ENCODE results near the gene C4BPA. TPM values are rescaled to one million over a fixed set of nuclear protein-coding genes. Genes with fewer than 3 reads are reported as not detected.

C4BPA gene
- total and polyA plus RNA-seq, 9 donors: 0.09 to 0.50 (median 0.13) TPM; not detected in 2

DNA sequence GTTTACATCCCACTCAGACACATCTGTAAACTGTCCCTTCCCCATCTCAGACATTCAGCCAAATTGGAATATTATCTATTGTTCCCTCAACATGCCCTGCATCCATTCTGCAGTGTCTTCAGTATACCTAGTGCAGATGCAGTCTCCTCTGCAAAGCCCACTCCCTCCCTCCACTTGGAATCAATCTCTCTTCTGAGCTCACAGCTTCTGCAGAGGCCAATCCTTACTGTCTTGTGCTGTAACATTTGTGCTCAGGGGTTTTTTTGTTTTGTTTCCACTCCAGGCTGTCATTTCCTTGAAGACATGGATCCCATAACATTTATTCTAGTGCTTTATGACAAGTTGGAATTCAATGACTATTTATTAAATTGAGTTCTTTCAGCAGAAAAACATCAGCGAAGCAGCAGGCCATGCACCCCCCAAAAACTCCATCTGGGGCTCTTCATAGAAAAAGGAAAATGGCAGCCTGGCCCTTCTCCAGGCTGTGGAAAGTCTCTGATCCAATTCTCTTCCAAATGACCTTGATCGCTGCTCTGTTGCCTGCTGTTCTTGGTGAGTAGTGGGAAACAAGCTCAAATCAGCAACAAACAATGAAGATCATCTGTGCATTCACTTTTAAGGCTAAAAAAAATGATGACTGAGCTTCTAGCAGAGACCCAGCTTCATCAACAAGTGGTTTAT is 8.7 kb downstream of the C4BPA start:
- no peak overlapping the region for H3K4me3 ChIP-seq (ENCODE audit: low read length)
- no peaks in the 10 kb centered on the region for H3K9me3 ChIP-seq (replicated peaks; ENCODE audit: control insufficient read depth, low read depth, low read length)
- WGBS (ENCODE audit: insufficient coverage): no CpG with 5 or more reads among the region's 2 CpGs
- H3K4me1 ChIP-seq (ENCODE audit: control insufficient read depth, insufficient read depth, low read length): no peaks in the 10 kb centered on the region
- H3K27ac ChIP-seq (ENCODE audit: low read length): no peak overlapping the region
- no peaks in the 10 kb centered on the region for H3K27me3 ChIP-seq (ENCODE audit: control insufficient read depth, insufficient read depth, low read length)
- DNase-seq: peak; percentile 57
- H3K36me3 ChIP-seq (ENCODE audit: control insufficient read depth, insufficient read depth, low read length): no peaks in the 10 kb centered on the region

- no CpG with 5 or more reads among the region's 5 CpGs for WGBS (ENCODE audit: insufficient coverage)
- no peak overlapping the region for H3K4me3 ChIP-seq (ENCODE audit: low read length)
These were observed 11.2 kb downstream of the C4BPA start for GRCh38 chr1:207115269-207115668.

GRCh38 chr1:207124389-207124788 is 20.4 kb downstream of the C4BPA start:
- H3K36me3 ChIP-seq (ENCODE audit: control insufficient read depth, insufficient read depth, low read length): no peaks in the 10 kb centered on the region
- H3K27ac ChIP-seq (ENCODE audit: low read length): no peak overlapping the region
- H3K27me3 ChIP-seq (ENCODE audit: control insufficient read depth, insufficient read depth, low read length): no peaks in the 10 kb centered on the region
- WGBS (ENCODE audit: insufficient coverage): 100% methylated on average over 1 of the region's 3 CpGs
- H3K4me1 ChIP-seq (ENCODE audit: control insufficient read depth, insufficient read depth, low read length): no peaks in the 10 kb centered on the region
- DNase-seq: no peak
- no peak overlapping the region for H3K4me3 ChIP-seq (ENCODE audit: low read length)
- H3K9me3 ChIP-seq (replicated peaks; ENCODE audit: control insufficient read depth, low read depth, low read length): peaks cover 8% of the 10 kb centered on the region

More at GRCh38 chr1:207115269-207115668, 11.2 kb downstream of the C4BPA start:
- Histone ChIP-seq H3K9me3 (replicated peaks; ENCODE audit: control insufficient read depth, low read depth, low read length) (no peaks in the 10 kb centered on the region), H3K27me3 (ENCODE audit: control insufficient read depth, insufficient read depth, low read length) (no peaks in the 10 kb centered on the region), H3K4me1 (ENCODE audit: control insufficient read depth, insufficient read depth, low read length) (no peaks in the 10 kb centered on the region), H3K36me3 (ENCODE audit: control insufficient read depth, insufficient read depth, low read length) (no peaks in the 10 kb centered on the region), H3K27ac (ENCODE audit: low read length) (no peak overlapping the region)
- DNase-seq: no peak

DNA sequence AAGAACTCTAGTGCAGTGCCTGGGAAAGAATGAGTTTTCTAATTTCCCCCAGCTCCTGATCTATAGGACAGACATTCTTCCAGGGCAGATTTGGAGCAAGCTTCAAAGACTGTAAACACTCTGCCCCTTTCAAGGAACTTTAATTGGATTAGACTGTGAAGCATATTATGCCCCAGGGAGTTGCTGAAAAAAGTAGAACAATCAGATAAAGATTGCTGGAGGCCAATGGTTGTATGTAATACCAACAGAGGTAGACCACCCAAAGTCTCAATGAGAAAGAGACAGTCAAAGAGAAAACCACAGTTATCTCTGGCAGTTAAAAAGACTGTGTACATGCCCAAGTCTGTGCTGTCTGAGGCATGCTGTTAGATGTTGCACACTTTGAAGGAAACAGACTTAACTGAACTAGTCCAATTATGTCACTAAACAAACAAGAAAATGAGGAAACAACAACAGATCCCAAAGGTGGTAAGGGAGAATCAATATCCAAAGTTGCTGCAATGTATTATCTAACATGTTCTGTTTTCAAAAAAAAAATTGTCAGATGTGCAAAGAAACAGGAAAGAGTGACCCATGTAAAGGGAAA is 24.4 kb downstream of the C4BPA start:
- Histone ChIP-seq H3K9me3 (replicated peaks; ENCODE audit: control insufficient read depth, low read depth, low read length) (peaks cover 10% of the 10 kb centered on the region), H3K4me1 (ENCODE audit: control insufficient read depth, insufficient read depth, low read length) (no peaks in the 10 kb centered on the region), H3K27me3 (ENCODE audit: control insufficient read depth, insufficient read depth, low read length) (no peaks in the 10 kb centered on the region), H3K27ac (ENCODE audit: low read length) (no peak overlapping the region), H3K4me3 (ENCODE audit: low read length) (no peak overlapping the region), H3K36me3 (ENCODE audit: control insufficient read depth, insufficient read depth, low read length) (no peaks in the 10 kb centered on the region)
- DNase-seq: no peak

DNA sequence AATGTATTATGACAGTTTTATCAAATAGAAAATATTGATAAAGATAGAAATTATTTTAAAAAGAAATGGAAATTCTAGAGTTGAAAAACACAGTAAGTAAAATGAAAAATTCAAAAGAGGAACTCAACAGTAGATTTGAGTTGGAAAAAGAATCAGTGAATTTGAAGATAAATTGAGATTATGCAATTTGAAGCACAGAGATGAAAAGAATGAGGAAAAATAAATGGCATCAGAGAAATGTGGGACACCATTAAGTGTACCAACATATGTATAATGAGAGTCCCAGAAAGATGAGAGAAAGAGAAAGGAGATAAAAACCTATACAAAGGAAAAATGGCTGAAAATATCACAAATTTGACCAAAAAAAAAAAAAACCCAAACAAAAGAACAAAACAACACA is 25.0 kb downstream of the C4BPA start:
- H3K36me3 ChIP-seq (ENCODE audit: control insufficient read depth, insufficient read depth, low read length): no peaks in the 10 kb centered on the region
- H3K27ac ChIP-seq (ENCODE audit: low read length): no peak overlapping the region
- no peaks in the 10 kb centered on the region for H3K27me3 ChIP-seq (ENCODE audit: control insufficient read depth, insufficient read depth, low read length)
- no peak for DNase-seq
- peaks cover 10% of the 10 kb centered on the region for H3K9me3 ChIP-seq (replicated peaks; ENCODE audit: control insufficient read depth, low read depth, low read length)
- H3K4me1 ChIP-seq (ENCODE audit: control insufficient read depth, insufficient read depth, low read length): no peaks in the 10 kb centered on the region
- no peak overlapping the region for H3K4me3 ChIP-seq (ENCODE audit: low read length)

DNA sequence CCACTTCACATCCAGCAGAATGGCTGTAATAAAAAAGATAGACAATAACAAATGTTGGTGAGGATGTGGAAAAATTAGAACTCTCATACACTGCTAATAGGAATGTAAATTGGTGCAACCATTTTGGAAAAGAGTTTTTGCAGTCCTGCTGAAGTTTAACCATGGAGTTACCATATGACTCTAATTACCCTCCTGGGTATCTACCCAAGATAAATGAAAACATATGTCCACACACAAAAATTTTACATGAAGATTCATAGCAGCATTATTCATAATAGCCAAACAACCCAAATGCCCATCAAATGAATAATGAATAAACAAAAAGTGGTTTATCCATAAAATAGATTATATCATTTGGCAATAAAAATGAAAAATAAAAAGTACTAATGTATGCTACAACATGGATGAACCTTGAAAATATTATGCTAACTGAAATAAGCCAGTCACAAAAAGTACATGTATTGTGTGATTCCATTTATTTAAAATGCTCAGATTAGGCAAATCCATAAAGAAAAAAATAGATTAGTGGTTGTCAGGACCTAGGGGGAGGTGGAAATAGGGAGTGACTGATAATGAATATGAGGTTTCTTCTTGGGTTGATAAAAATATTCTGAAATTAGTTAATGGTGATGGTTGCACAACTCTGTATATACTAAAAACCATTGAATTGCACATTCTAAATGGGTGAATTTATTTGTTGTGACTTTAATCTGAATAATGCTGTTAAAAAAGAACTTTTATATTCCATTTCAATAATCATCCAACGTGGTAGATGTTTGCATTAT is 26.4 kb downstream of the C4BPA start:
- Histone ChIP-seq H3K36me3 (ENCODE audit: control insufficient read depth, insufficient read depth, low read length) (no peaks in the 10 kb centered on the region), H3K9me3 (replicated peaks; ENCODE audit: control insufficient read depth, low read depth, low read length) (peaks cover 10% of the 10 kb centered on the region), H3K4me1 (ENCODE audit: control insufficient read depth, insufficient read depth, low read length) (no peaks in the 10 kb centered on the region), H3K27ac (ENCODE audit: low read length) (no peak overlapping the region), H3K4me3 (ENCODE audit: low read length) (no peak overlapping the region), H3K27me3 (ENCODE audit: control insufficient read depth, insufficient read depth, low read length) (no peaks in the 10 kb centered on the region)
- DNase-seq: no peak
- no CpG with 5 or more reads among the region's 1 CpG for WGBS (ENCODE audit: insufficient coverage)

DNA sequence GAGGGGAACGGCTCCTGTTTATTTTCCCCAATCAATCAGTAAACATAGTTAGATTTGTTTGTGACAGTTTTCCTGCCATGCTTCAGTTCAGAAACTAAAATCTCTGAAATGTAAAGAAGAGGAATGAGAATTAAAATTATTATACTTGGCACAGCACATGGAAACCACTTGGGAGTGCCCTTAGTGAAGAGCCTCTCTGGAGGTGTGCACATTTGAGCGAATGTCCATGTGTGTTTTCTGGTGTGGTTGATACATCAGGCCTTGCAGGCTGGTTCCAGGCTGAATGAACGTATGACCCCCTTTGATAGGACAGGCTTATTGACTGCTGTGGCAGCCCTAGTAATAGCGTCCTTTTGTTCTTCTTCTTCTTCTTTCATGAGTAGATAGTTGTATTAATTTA is 27.1 kb downstream of the C4BPA start:
- no peak for DNase-seq
- Histone ChIP-seq H3K4me3 (ENCODE audit: low read length) (no peak overlapping the region), H3K36me3 (ENCODE audit: control insufficient read depth, insufficient read depth, low read length) (no peaks in the 10 kb centered on the region), H3K27me3 (ENCODE audit: control insufficient read depth, insufficient read depth, low read length) (no peaks in the 10 kb centered on the region), H3K4me1 (ENCODE audit: control insufficient read depth, insufficient read depth, low read length) (no peaks in the 10 kb centered on the region), H3K27ac (ENCODE audit: low read length) (no peak overlapping the region), H3K9me3 (replicated peaks; ENCODE audit: control insufficient read depth, low read depth, low read length) (peaks cover 10% of the 10 kb centered on the region)
- no CpG with 5 or more reads among the region's 4 CpGs for WGBS (ENCODE audit: insufficient coverage)

GRCh38 chr1:207134581-207134980 is 30.5 kb downstream of the C4BPA start:
- DNase-seq: peak; percentile 33
- no peak overlapping the region for H3K27ac ChIP-seq (ENCODE audit: low read length)
- 100% methylated on average over 1 of the region's 1 CpG for WGBS (ENCODE audit: insufficient coverage)

DNA sequence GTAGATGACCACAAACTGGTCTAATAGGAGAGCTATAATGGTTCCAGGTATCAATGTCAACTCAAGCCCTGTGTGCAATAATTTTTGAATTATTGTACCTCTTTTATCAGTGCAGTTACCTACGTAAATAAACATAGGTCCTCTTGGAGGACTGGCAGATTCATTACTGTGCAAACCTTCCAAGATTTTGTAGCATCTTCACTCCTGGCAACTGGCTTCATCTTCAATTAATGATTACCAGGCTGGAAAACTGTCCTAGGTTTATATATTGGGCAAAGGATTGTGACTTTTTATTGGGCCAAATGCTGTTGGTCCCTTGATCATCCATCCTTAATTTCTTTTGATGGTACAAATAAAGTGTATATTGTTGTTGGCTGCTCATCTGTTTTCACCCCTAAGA is 35.6 kb downstream of the C4BPA start:
- no peaks in the 10 kb centered on the region for H3K36me3 ChIP-seq (ENCODE audit: control insufficient read depth, insufficient read depth, low read length)
- no peaks in the 10 kb centered on the region for H3K4me1 ChIP-seq (ENCODE audit: control insufficient read depth, insufficient read depth, low read length)
- H3K4me3 ChIP-seq (ENCODE audit: low read length): no peak overlapping the region
- H3K27ac ChIP-seq (ENCODE audit: low read length): no peak overlapping the region
- DNase-seq: no peak
- no peaks in the 10 kb centered on the region for H3K9me3 ChIP-seq (replicated peaks; ENCODE audit: control insufficient read depth, low read depth, low read length)
- no CpG with 5 or more reads among the region's 1 CpG for WGBS (ENCODE audit: insufficient coverage)
- H3K27me3 ChIP-seq (ENCODE audit: control insufficient read depth, insufficient read depth, low read length): no peaks in the 10 kb centered on the region

More at GRCh38 chr1:207134581-207134980, 30.5 kb downstream of the C4BPA start:
- Histone ChIP-seq H3K27me3 (ENCODE audit: control insufficient read depth, insufficient read depth, low read length) (no peaks in the 10 kb centered on the region), H3K4me3 (ENCODE audit: low read length) (no peak overlapping the region), H3K4me1 (ENCODE audit: control insufficient read depth, insufficient read depth, low read length) (no peaks in the 10 kb centered on the region), H3K9me3 (replicated peaks; ENCODE audit: control insufficient read depth, low read depth, low read length) (no peaks in the 10 kb centered on the region), H3K36me3 (ENCODE audit: control insufficient read depth, insufficient read depth, low read length) (no peaks in the 10 kb centered on the region)

DNA sequence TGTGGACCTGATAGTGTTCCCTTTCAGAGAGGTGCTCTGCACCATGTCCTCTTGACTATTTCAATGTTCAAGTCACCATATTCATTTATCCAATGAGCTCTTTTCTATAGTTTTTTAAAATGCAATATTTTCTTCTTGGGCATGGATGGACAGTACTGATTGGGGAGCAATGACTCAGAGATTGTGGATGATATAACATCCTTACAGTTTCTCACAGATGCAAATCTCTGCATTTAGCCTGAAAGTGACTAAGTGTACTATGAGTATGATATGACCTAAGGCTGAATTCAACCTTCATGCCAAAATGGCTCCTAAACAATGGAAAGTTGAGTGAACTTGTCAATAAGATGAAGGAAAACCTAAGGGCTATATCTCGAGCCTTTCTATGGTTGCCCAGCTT is 36.5 kb downstream of the C4BPA start:
- H3K36me3 ChIP-seq (ENCODE audit: control insufficient read depth, insufficient read depth, low read length): no peaks in the 10 kb centered on the region
- no peak overlapping the region for H3K4me3 ChIP-seq (ENCODE audit: low read length)
- H3K27ac ChIP-seq (ENCODE audit: low read length): no peak overlapping the region
- no peaks in the 10 kb centered on the region for H3K27me3 ChIP-seq (ENCODE audit: control insufficient read depth, insufficient read depth, low read length)
- no peak for DNase-seq
- H3K9me3 ChIP-seq (replicated peaks; ENCODE audit: control insufficient read depth, low read depth, low read length): no peaks in the 10 kb centered on the region
- H3K4me1 ChIP-seq (ENCODE audit: control insufficient read depth, insufficient read depth, low read length): no peaks in the 10 kb centered on the region
- 50% methylated on average over 1 of the region's 1 CpG for WGBS (ENCODE audit: insufficient coverage)
